Retina (tissue), 1 donor: ENCODE results near the gene DLG5.

Experiments used
- DNase-seq: peaks from one replicate; pipeline ENCODE4 v3.0.0-alpha.2; 2016

Gene DLG5

DNA sequence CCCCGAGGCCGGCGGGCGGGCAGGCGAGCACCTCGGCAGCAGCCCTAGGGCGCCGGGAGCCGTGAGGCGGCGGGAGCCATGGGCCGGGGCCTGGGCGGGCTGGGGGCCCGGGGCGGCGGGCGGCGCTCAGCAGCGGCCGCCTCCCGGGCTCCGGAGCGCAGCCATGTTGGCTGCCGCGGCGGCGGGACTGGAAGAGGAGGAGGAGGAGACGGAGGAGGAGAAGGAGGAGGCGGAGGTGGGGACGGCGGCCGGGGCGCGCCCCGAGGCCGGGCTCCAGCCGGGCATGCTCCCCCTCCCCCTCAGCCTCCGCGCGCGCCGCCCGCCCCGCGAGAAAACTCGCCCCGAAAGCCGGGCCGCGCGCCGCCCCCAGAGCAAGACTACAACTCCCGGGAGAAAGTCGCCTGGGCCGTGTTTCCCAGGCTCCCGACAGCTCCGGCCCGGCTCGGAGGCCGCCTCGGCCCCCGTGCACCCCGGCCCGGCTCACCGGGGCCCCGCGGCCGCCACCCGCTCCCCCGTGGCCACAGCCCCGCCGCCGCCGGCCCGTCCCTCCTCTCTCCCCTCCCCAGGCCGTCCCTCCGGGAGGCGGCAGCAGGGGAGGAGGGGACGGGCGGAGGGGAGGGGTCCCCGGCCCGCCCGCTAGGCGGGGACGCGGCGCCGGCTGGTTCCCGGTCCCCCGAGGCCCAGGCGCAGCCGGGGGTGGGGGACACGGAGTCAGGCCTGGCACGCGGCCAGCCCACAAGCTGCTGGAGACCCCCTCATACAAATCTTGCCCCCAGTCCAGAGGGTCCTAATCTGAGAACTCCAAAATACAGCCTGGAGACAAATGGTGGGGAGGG is at the start of gene DLG5:
TSS of gene DLG5 (minus strand) at position 190 of the 836 bp plus-strand sequence. CDS start 235 bp downstream, outside the sequence.
- DNase-seq = peak; percentile 55

DNA sequence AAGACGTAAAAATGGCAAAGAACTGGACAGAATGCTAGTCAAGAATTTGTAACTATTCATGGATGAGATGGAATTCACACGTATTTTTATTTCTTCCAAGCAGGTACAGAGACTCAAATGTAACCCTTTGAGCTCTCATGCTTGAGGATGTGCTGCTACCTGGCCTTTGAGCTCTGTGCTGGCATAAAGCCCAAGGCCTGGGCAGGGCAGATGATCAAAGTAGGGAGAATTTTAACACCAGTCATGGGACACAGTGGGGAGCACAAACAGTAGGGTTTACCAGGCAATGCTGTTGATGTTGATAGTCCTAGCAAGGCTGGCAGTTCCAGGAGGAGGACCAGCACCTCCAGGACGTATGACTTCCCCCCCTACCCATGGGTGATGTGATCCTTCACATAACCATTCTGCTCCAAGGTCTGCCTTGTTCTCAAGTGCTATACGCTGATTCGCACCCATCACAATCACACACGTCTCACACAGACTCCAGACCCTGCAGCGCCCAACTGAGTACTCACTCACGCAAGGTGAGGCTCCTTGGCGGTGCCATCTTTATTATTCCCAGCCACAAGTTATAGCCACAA is 48.6 kb upstream of the DLG5 start:
- no peak for DNase-seq

DNA sequence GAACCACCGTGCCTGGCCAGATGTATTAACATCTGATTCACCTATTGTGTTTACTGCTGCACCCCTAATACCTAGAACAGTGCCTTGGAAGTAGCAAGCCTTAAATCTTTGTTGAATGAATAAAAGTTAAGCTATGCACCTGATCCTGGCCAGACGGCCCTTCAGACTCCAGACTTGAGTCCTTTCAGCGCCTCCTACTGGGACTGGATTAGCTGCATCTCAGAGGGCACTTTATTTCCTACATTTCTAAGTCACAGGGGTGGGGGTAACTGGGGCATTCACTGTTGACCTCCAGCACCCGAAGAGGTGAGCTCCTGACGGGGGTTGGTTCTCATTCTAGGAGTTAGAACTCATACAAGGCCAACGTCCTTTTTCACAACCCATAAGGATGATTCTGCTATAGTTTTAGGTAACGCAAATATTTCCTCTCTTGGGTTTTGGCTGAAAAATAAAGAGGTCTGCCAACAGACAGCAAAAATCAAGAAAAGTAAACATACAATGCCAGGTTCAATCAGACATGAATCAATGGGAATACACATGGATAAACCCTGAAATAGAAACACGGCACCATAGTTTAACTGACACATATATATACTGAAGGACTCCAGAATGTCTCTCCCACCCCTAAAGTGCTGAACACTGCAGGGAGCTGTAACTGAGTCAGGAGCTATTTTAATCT is 48.0 kb upstream of the DLG5 start:
- peak; percentile 19 for DNase-seq

- no peak for DNase-seq
Measured at GRCh38 chr10:77973276-77973675, 46.7 kb upstream of the DLG5 start.

- DNase-seq = no peak
Measured at GRCh38 chr10:77972148-77972547, 45.6 kb upstream of the DLG5 start.

GRCh38 chr10:77971804-77972144 is 45.2 kb upstream of the DLG5 start:
- no peak for DNase-seq

DNA sequence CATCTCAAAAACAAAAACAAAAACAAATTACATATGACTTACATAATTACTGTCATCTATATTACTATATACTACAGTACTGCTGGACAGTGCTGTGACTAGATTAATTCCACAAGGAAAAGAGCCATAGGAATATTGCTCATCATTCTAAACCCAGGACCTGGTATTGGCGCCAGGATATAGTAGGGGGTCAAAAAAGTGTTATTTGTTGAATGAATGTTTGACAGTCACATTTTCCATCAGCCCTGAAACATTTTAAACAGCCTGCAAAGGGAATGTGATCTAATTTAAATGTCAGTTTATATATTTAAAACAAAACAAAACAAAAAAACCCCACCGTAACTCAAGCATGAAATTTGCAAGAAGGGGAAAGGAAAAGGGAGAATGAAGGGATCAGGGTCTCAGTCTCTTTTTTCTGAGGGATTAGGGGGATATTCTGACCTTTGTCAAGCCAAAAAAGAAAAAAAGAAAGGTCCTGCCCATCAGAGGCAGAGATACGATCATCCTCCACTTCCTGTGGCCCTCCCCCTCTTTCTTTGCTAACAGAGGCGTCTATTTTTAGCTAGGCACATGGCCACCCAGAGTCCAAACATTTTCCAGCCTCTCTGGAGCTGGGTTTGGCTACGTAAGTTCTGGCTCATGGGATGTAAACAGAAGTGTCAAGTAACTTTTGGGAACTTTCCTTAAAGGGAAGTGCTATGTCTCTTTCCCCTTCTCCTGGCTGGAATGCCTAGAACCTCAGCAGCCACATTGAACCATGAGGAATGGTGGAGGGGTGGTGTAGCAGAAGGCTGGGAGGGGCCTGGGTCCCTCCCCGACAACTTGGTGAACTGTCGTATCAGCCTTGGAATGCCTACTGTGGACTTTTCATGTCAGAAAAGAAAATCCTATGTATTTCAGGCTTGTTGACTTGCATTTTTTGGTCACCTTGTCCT is 44.6 kb upstream of the DLG5 start:
- DNase-seq = no peak

DNA sequence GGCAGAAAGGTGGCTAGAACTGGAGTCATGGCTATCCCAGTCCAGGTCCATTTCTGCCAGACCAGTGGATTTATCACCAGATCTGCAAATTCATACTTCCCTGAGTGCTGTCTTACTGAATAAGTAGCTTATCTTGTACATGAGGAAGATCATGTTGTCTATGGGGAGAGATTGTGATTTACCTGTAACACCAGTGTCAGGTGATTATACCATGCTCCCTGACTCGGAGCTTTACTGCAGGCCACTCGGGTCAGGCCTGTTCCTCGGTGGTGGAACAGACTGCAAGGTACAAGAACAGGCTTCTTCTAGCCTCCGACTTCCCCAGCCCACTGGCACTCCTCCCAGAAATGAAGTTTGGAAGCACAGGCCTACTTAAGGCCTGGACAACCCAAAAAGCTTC is 42.6 kb upstream of the DLG5 start:
- DNase-seq = no peak

DNA sequence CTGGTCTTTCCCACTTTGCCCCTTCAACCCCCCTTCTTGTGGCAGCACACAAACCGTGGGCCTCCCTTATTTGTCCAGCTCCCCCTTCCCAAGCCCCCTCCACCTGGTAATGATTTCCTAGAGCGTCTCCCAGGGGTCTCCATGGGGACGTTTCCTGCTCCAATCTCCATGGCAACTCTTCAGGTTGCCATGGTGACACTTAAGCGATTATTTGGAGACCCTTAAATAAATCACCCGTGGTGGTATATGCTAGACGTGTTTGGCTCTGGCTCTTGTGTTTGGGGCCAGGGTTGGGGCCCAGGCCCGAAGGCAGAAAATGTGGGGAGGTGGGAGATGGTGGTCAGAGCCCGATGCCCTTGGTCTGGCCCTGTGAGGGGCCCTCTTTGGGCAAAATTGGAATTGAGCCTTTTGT is 41.1 kb upstream of the DLG5 start:
- DNase-seq = peak; percentile 63

DNA sequence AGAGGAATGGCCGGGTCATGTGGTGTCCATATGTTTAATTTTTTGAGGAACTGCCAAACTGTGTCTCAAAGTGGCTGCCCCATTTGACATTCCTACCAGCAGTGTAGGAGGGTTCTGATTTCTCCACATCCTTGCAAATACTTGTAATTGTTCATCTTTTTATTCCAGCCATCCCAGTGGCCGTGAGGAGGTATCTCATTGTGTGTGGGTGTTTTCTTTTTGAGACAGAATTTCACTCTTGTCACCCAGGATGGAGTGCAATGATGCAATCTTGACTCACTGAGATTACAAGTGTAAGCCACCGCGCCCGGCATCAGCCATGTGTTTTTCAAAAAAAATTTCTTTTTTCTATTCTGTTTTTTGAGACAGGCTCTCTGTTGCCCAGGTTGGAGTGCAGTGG is 38.7 kb upstream of the DLG5 start:
- DNase-seq = no peak

DNA sequence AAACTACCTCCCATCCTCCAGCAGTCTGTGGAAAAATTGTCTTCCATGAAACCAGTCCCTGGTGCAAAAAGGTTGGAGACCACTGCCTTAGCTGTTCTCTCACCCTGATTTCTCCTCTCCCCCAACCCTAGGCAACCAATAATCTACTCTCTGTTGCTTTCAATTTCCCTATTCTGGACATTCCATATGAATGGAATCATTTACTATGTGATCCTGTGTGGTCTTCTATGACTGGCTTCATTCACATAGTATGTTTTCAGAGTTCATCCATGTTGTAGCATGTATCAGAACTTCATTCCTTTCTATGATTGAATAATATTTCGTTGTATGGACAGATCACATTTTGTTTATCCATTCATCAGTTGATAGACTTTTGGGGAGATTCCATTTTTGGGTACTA is 38.3 kb upstream of the DLG5 start:
- DNase-seq = no peak

- no peak for DNase-seq
Measured at GRCh38 chr10:77963901-77964300, 37.3 kb upstream of the DLG5 start.

DNA sequence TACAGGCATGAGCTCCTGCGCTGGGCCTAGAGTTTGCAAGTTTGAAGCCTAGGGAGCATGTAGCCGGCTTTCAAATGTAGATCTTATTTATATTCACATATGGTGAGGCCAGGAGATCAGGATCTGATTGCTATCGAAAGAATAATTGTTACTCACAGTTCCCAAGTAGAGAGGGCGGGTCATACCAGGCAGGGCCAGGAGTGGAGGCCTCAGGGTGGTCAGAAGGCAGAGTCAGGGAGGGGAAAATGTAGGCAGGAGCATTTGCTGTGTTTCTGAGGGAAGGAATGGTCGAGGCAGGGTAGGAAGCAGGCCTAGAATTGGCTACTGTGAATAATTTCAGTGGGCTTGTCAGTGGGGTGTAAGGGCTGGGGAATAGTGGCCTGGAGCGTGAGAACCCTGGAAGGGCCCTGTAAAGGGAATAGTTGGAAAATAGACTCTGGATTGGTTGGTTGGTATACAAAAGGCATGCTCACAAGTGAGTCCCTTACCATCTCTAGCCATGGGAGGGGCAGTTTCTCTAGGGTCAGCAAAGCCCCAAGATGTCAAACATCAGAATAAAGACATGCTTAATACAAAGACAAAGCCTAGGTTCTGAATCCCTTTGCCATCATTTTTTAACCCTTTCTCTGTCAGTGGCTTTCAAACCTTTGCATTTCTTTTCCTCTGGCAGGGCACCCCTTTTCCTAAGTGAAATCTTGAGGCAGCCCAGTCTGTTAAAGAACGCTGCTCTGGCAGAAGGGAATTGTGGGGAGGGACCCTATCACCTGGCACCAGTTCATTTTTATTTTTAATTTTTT is 36.0 kb upstream of the DLG5 start:
- DNase-seq = no peak

GRCh38 chr10:77961668-77962067 is 35.1 kb upstream of the DLG5 start:
- no peak for DNase-seq

DNA sequence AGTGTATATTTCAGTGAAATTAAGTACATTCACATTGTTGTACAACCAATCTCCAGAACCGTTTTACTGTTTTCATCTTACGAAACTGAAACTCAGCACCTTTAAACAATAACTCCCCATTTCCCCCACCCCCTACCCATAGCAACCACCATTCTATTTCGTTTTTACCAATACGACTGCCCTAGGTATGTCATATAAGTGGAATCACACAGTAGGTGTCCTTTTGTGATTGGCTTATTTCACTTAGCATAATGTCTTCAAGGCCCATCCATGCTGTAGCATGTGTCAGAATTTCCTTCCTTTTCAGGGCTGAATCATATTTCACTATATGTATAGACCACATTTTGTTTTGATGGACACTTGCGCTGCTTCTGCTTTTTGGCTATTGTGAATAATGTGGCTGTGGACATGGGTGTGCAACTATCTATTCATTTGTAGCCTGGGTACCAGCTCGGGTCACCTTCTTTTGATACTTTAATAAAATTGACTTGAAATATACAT is 34.3 kb upstream of the DLG5 start:
- DNase-seq = no peak

- no peak for DNase-seq
Measured at GRCh38 chr10:77959887-77960455, 33.4 kb upstream of the DLG5 start.

- DNase-seq = no peak
Measured at GRCh38 chr10:77959384-77959783, 32.8 kb upstream of the DLG5 start.

GRCh38 chr10:77955136-77955535 is 28.6 kb upstream of the DLG5 start:
- no peak for DNase-seq

GRCh38 chr10:77949167-77949566 is 22.6 kb upstream of the DLG5 start:
- no peak for DNase-seq

DNA sequence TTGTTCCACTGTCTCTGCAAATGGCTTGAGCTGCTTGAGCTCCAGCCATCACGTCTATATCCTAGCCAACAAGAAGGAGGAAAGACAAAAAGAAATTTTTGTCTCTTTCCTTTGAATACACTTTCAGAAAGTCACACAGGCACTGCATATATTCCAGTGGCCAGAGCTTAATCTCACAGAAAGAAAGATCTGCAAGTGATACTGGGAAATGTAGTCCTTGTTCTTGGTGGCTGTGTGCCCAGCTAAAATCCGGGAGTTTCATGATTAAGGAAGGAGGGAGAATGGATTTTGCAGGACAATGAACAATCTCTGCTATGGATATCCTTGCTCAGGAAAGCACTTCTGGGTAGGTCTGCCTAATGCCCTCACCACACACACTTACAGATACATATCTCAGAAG is 19.5 kb upstream of the DLG5 start:
- no peak for DNase-seq

GRCh38 chr10:77944519-77944918 is 18.0 kb upstream of the DLG5 start:
- no peak for DNase-seq
